MM.1S (cell line): ENCODE measurements around the gene GTF3C5.
"Not testable (repeated sequence)": the region's sequence is repeated elsewhere in the genome, so short reads cannot be mapped to it uniquely, and the experiment has no call there.

ENCODE experiments used
- DNase-seq: peaks from one replicate; pipeline ENCODE4 v3.0.0-alpha.2; 2015
- H2AFZ ChIP-seq: fragments of 300-600 bp; sonication (generic); 2 replicates; pipeline ENCODE4 v1.6.0; 2016; ENCODE audit warnings: antibody characterized with exemption, low read length
- H3F3A ChIP-seq: fragments of 300-600 bp; sonication (generic); 2 replicates; pipeline ENCODE4 v1.6.1; 2016; ENCODE audit warnings: mild to moderate bottlenecking, antibody characterized with exemption, low read length, moderate library complexity, mixed read lengths; ENCODE audit not compliant: insufficient read depth
- H3K27ac ChIP-seq: fragments of 300-600 bp; sonication (generic); 2 replicates; pipeline ENCODE4 v1.5.1; 2016; ENCODE audit warnings: mild to moderate bottlenecking, low read length
- H3K27me3 ChIP-seq: fragments of 300-600 bp; sonication (generic); replicated peaks from 2 replicates; pipeline ENCODE4 v1.6.0; 2016; ENCODE audit warnings: low read length; ENCODE audit not compliant: insufficient read depth
- H3K36me3 ChIP-seq: fragments of 300-600 bp; sonication (generic); replicated peaks from 2 replicates; pipeline ENCODE4 v1.6.1; 2016; ENCODE audit warnings: mild to moderate bottlenecking, low read length, mixed read lengths; ENCODE audit not compliant: insufficient read depth
- H3K4me1 ChIP-seq: fragments of 300-600 bp; sonication (generic); 2 replicates; pipeline ENCODE4 v1.6.1; 2016; ENCODE audit warnings: low read length, mixed read lengths
- H3K4me2 ChIP-seq: fragments of 300-600 bp; sonication (generic); 2 replicates; pipeline ENCODE4 v1.6.0; 2016; ENCODE audit warnings: low read depth, low read length
- H3K4me3 ChIP-seq: fragments of 300-600 bp; sonication (generic); 2 replicates; pipeline ENCODE4 v1.5.1; 2016; ENCODE audit warnings: low read length, mixed read lengths
- H3K79me2 ChIP-seq: fragments of 300-600 bp; sonication (generic); 2 replicates; pipeline ENCODE4 v1.6.1; 2016; ENCODE audit warnings: mixed run types, low read length, mixed read lengths
- H3K9ac ChIP-seq: fragments of 300-600 bp; sonication (generic); 2 replicates; pipeline ENCODE4 v1.6.1; 2016; ENCODE audit warnings: low read length, mixed read lengths
- H3K9me2 ChIP-seq: fragments of 300-600 bp; sonication (generic); replicated peaks from 2 replicates; pipeline ENCODE4 v1.6.1; 2016; ENCODE audit warnings: mild to moderate bottlenecking, low read length, mixed read lengths; ENCODE audit not compliant: insufficient read depth
- H3K9me3 ChIP-seq: fragments of 300-600 bp; sonication (generic); replicated peaks from 2 replicates; pipeline ENCODE4 v1.6.1; 2016; ENCODE audit warnings: mild to moderate bottlenecking, low read length, mixed read lengths; ENCODE audit not compliant: insufficient read depth
- H4K20me1 ChIP-seq: fragments of 300-600 bp; sonication (generic); 2 replicates; pipeline ENCODE4 v1.6.1; 2016; ENCODE audit warnings: mild to moderate bottlenecking, low read length, moderate library complexity, mixed read lengths; ENCODE audit not compliant: insufficient read depth
- CTCF ChIP-seq: fragments of 300-600 bp; sonication (generic); IDR thresholded peaks from 2 replicates; pipeline ENCODE4 v1.5.1; 2016; ENCODE audit warnings: antibody characterized with exemption, low read length, mixed read lengths
- EZH2 ChIP-seq: fragments of 300-600 bp; sonication (generic); optimal IDR thresholded peaks from 2 replicates; pipeline ENCODE3; 2017; ENCODE audit warnings: low read depth, mild to moderate bottlenecking, antibody characterized with exemption, low read length, mixed read lengths
- EZH2phosphoT487 ChIP-seq: fragments of 300-600 bp; sonication (generic); IDR thresholded peaks from 2 replicates; pipeline ENCODE4 v1.6.1; 2018; ENCODE audit warnings: antibody characterized with exemption, low read length

GTF3C5 gene

GRCh38 chr9:133090187-133090586 lies 59.4 kb downstream of the GTF3C5 start:
- Histone ChIP-seq H4K20me1 (no peaks in the 10 kb centered on the region), H3K9ac (no peak overlapping the region), H3K79me2 (no peaks in the 10 kb centered on the region), H2AFZ (no peak overlapping the region), H3F3A (no peaks in the 10 kb centered on the region), H3K27me3 (peaks cover 9% of the 10 kb centered on the region; the same call in 1 of the 2 replicates), H3K4me1 (no peaks in the 10 kb centered on the region), H3K4me3 (no peak overlapping the region), H3K9me3 (no peaks in the 10 kb centered on the region), H3K27ac (no peak overlapping the region), H3K36me3 (no peaks in the 10 kb centered on the region), H3K4me2 (no peak overlapping the region), H3K9me2 (no peaks in the 10 kb centered on the region)
- TF ChIP-seq EZH2 (no peak), EZH2phosphoT487 (no peak), CTCF (no peak)
- DNase-seq: no peak

- Histone ChIP-seq H3F3A (no peaks in the 10 kb centered on the region), H3K4me2 (no peak overlapping the region), H3K9ac (no peak overlapping the region), H3K27me3 (peaks cover 9% of the 10 kb centered on the region; the same call in 1 of the 2 replicates), H3K36me3 (no peaks in the 10 kb centered on the region), H2AFZ (no peak overlapping the region), H3K9me2 (no peaks in the 10 kb centered on the region), H3K9me3 (no peaks in the 10 kb centered on the region), H3K79me2 (no peaks in the 10 kb centered on the region), H3K4me1 (no peaks in the 10 kb centered on the region), H3K4me3 (no peak overlapping the region), H3K27ac (no peak overlapping the region), H4K20me1 (no peaks in the 10 kb centered on the region)
- no peak for DNase-seq
- TF ChIP-seq EZH2phosphoT487 (no peak), EZH2 (no peak), CTCF (no peak)
These were observed 60.1 kb downstream of the GTF3C5 start for GRCh38 chr9:133090752-133091385.

GRCh38 chr9:133094351-133094750 lies 63.6 kb downstream of the GTF3C5 start:
- not testable (repeated sequence) for H3F3A ChIP-seq, H4K20me1 ChIP-seq, H3K9me3 ChIP-seq, H3K36me3 ChIP-seq, H3K4me1 ChIP-seq, H3K9me2 ChIP-seq, H3K27ac ChIP-seq, H3K27me3 ChIP-seq, DNase-seq, H3K9ac ChIP-seq, H3K79me2 ChIP-seq, H3K4me2 ChIP-seq, H2AFZ ChIP-seq, H3K4me3 ChIP-seq

- no peak overlapping the region for H3K27ac ChIP-seq
- no peak overlapping the region for H2AFZ ChIP-seq
- no peaks in the 10 kb centered on the region for H3K9me2 ChIP-seq
- H3K4me3 ChIP-seq: no peak overlapping the region
- H3K4me1 ChIP-seq: no peaks in the 10 kb centered on the region
- no peaks in the 10 kb centered on the region for H3K27me3 ChIP-seq
- H3K79me2 ChIP-seq: no peaks in the 10 kb centered on the region
- H4K20me1 ChIP-seq: no peaks in the 10 kb centered on the region
- H3F3A ChIP-seq: no peaks in the 10 kb centered on the region
- no peak for DNase-seq
- no peaks in the 10 kb centered on the region; the same call in 1 of the 2 replicates for H3K36me3 ChIP-seq
- H3K4me2 ChIP-seq: no peak overlapping the region
- TF ChIP-seq EZH2 (no peak), EZH2phosphoT487 (no peak), CTCF (no peak)
- no peaks in the 10 kb centered on the region for H3K9me3 ChIP-seq
- H3K9ac ChIP-seq: no peak overlapping the region
These were observed 64.1 kb downstream of the GTF3C5 start for GRCh38 chr9:133094842-133095393.
